ENCODE measurements around the gene FREM2. TPM values are rescaled to one million over a fixed set of nuclear protein-coding genes. Genes with fewer than 3 reads are reported as not detected.

FREM2 gene
- total and polyA plus RNA-seq, 2 experiments from 2014 or later = 2.3 to 17.8 TPM

DNA sequence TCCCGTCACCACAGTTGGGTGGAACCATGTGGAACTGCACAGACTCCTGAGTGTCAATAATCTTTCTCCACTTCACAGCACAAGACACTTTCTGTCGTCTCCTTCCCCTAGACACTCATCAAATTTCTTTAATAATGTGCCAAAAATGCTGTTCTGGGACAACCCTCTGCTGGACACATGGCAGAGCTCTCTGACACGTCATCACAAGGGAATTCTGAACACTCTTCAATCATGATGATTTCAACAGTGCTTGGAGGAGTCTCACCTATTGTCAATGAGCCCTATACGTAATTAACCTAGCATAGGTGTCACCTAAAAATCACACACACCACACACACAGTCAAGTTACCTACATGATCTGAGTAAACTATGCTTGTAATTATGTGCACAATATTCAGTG lies 162.4 kb downstream of the FREM2 start:
- WGBS (ENCODE audit: low lambda C conversion rate, missing lambda C conversion rate) = 91% methylated on average over 4 of the region's 4 CpGs
- Histone ChIP-seq H3K36me3 (replicated peaks; ENCODE audit: insufficient read depth, low read depth) (no peaks in the 10 kb centered on the region), H3K4me2 (no peak overlapping the region), H3K4me3 (no peak overlapping the region), H3K27me3 (no peaks in the 10 kb centered on the region), H4K20me1 (ENCODE audit: insufficient read depth, poor library complexity, severe bottlenecking) (no peaks in the 10 kb centered on the region), H3K9me3 (ENCODE audit: low read depth) (no peaks in the 10 kb centered on the region), H2AFZ (no peak overlapping the region), H3K4me1 (ENCODE audit: insufficient read depth) (no peaks in the 10 kb centered on the region), H3K79me2 (no peaks in the 10 kb centered on the region), H3K9me2 (replicated peaks; ENCODE audit: insufficient read depth) (no peaks in the 10 kb centered on the region), H3K27ac (no peak overlapping the region)
- TF ChIP-seq EZH2 (IDR thresholded peaks at IDR 0.05; ENCODE audit: borderline replicate concordance) (no peak), EZH2phosphoT487 (IDR thresholded peaks at IDR 0.05; ENCODE audit: low read depth, severe bottlenecking, unreplicated experiment) (no peak)
- TF ChIP-seq, protein P1, sequence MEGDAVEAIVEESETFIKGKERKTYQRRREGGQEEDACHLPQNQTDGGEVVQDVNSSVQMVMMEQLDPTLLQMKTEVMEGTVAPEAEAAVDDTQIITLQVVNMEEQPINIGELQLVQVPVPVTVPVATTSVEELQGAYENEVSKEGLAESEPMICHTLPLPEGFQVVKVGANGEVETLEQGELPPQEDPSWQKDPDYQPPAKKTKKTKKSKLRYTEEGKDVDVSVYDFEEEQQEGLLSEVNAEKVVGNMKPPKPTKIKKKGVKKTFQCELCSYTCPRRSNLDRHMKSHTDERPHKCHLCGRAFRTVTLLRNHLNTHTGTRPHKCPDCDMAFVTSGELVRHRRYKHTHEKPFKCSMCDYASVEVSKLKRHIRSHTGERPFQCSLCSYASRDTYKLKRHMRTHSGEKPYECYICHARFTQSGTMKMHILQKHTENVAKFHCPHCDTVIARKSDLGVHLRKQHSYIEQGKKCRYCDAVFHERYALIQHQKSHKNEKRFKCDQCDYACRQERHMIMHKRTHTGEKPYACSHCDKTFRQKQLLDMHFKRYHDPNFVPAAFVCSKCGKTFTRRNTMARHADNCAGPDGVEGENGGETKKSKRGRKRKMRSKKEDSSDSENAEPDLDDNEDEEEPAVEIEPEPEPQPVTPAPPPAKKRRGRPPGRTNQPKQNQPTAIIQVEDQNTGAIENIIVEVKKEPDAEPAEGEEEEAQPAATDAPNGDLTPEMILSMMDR (IDR thresholded peaks at IDR 0.05; ENCODE audit: poor library complexity) = no peak
- DNase-seq (ENCODE audit: low spot score) = no peak

GRCh38 chr13:38850868-38851626 lies 164.2 kb downstream of the FREM2 start:
- Histone ChIP-seq H3K9me3 (ENCODE audit: low read depth) (no peaks in the 10 kb centered on the region), H4K20me1 (ENCODE audit: insufficient read depth, poor library complexity, severe bottlenecking) (no peaks in the 10 kb centered on the region), H3K4me3 (no peak overlapping the region), H3K27ac (no peak overlapping the region), H3K27me3 (no peaks in the 10 kb centered on the region), H3K4me1 (ENCODE audit: insufficient read depth) (no peaks in the 10 kb centered on the region), H2AFZ (no peak overlapping the region), H3K4me2 (peak overlapping the region; percentile 44), H3K36me3 (replicated peaks; ENCODE audit: insufficient read depth, low read depth) (no peaks in the 10 kb centered on the region), H3K79me2 (no peaks in the 10 kb centered on the region), H3K9me2 (replicated peaks; ENCODE audit: insufficient read depth) (no peaks in the 10 kb centered on the region)
- no peak for TF ChIP-seq EZH2 (IDR thresholded peaks at IDR 0.05; ENCODE audit: borderline replicate concordance)
- TF ChIP-seq, protein P1 (IDR thresholded peaks at IDR 0.05; ENCODE audit: poor library complexity) = no peak
- TF ChIP-seq EZH2phosphoT487 (IDR thresholded peaks at IDR 0.05; ENCODE audit: low read depth, severe bottlenecking, unreplicated experiment) = no peak
- 74% methylated on average over 5 of the region's 5 CpGs for WGBS (ENCODE audit: low lambda C conversion rate, missing lambda C conversion rate)
- no peak for DNase-seq (ENCODE audit: low spot score)

- no peaks in the 10 kb centered on the region for H3K9me3 ChIP-seq (ENCODE audit: low read depth)
- 72% methylated on average over 3 of the region's 3 CpGs for WGBS (ENCODE audit: low lambda C conversion rate, missing lambda C conversion rate)
- TF ChIP-seq EZH2 (IDR thresholded peaks at IDR 0.05; ENCODE audit: borderline replicate concordance) (no peak), EZH2phosphoT487 (IDR thresholded peaks at IDR 0.05; ENCODE audit: low read depth, severe bottlenecking, unreplicated experiment) (no peak)
- TF ChIP-seq, protein P1 (IDR thresholded peaks at IDR 0.05; ENCODE audit: poor library complexity) = no peak
- no peak overlapping the region for H3K4me3 ChIP-seq
- H3K9me2 ChIP-seq (replicated peaks; ENCODE audit: insufficient read depth) = no peaks in the 10 kb centered on the region
- no peak overlapping the region for H3K4me2 ChIP-seq
- no peaks in the 10 kb centered on the region for H3K36me3 ChIP-seq (replicated peaks; ENCODE audit: insufficient read depth, low read depth)
- no peaks in the 10 kb centered on the region for H4K20me1 ChIP-seq (ENCODE audit: insufficient read depth, poor library complexity, severe bottlenecking)
- DNase-seq (ENCODE audit: low spot score) = no peak
- no peak overlapping the region for H2AFZ ChIP-seq
- no peaks in the 10 kb centered on the region for H3K79me2 ChIP-seq
- no peaks in the 10 kb centered on the region for H3K27me3 ChIP-seq
- H3K27ac ChIP-seq = no peak overlapping the region
- H3K4me1 ChIP-seq (ENCODE audit: insufficient read depth) = no peaks in the 10 kb centered on the region
Observed at GRCh38 chr13:38854226-38854625, 167.3 kb downstream of the FREM2 start.

Data from hepatocyte (in vitro differentiated cells).